HG03571 (cell line): ENCODE measurements around the gene TYMP.

Source experiments
- ATAC-seq: cut with Tn5 transposase; IDR thresholded peaks from one replicate; pipeline ENCODE4 v1.9.1; 2021; ENCODE audit not compliant: unreplicated experiment

TYMP gene

GRCh38 chr22:50506611-50507420 lies 23.0 kb downstream of the TYMP start:
- no peak for ATAC-seq

- no peak for ATAC-seq
Observed at GRCh38 chr22:50505776-50506610, 23.8 kb downstream of the TYMP start.

- no peak for ATAC-seq
Observed at GRCh38 chr22:50505276-50505775, 24.5 kb downstream of the TYMP start.

- no peak for ATAC-seq
Observed at GRCh38 chr22:50504369-50505211, 25.2 kb downstream of the TYMP start.

- ATAC-seq: no peak
Observed at GRCh38 chr22:50503475-50504145, 26.2 kb downstream of the TYMP start.

GRCh38 chr22:50502628-50503474 lies 27.0 kb downstream of the TYMP start:
- ATAC-seq: no peak

- no peak for ATAC-seq
Observed at GRCh38 chr22:50502096-50502495, 27.7 kb downstream of the TYMP start.

GRCh38 chr22:50500452-50500851 lies 29.4 kb downstream of the TYMP start:
- no peak for ATAC-seq

- ATAC-seq: no peak
Observed at GRCh38 chr22:50498322-50498890, 31.4 kb downstream of the TYMP start.

GRCh38 chr22:50497093-50497492 lies 32.7 kb downstream of the TYMP start:
- ATAC-seq: no peak

GRCh38 chr22:50490531-50491308 lies 39.1 kb downstream of the TYMP start:
- ATAC-seq: no peak

GRCh38 chr22:50489363-50490243 lies 40.2 kb downstream of the TYMP start:
- ATAC-seq: no peak

GRCh38 chr22:50488886-50489285 lies 40.9 kb downstream of the TYMP start:
- no peak for ATAC-seq

GRCh38 chr22:50488006-50488677 lies 41.7 kb downstream of the TYMP start:
- ATAC-seq: no peak

GRCh38 chr22:50487290-50488005 lies 42.4 kb downstream of the TYMP start:
- ATAC-seq: no peak

- ATAC-seq: no peak
Observed at GRCh38 chr22:50486561-50487289, 43.1 kb downstream of the TYMP start, which contains the start of gene MIOX. Gene MIOX (plus strand): TSS chr22:50486859. CDS start chr22:50486898, 39 bp downstream.
